ENCODE measurements around the gene YIF1A. TPM values are rescaled to one million over a fixed set of nuclear protein-coding genes. Genes with fewer than 3 reads are reported as not detected.

YIF1A gene
- polyA plus RNA-seq, 1 donor = 102 TPM

DNA sequence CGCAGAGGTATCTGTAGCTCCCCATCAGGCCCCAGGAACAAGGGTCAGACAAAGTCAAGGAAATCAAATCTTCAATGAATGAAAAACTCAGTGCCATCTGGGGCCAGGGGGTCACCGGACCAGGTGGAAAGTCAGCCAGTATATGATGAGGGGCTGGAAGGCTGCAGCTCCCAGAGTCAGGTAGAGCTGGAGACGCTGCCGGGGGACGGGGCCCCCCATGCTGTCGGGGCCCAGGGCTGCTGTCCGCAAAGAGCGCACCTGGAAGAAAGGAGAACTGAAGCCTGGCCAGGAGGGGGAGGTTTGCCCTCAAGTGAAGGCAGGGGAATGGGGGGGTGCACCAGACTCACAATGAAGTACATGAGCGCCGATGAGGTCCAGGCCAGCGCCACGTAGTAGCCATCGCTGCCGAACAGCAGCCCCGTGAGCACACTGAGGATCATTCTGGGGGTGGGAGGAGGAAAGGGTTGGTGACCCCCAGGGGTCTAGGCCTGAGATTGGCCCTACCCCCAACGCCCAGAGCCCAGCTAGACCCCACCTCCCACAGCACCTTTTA is 4.3 kb downstream of the YIF1A start:
- Histone ChIP-seq H3K27ac (ENCODE audit: low read length) (no peak overlapping the region), H3K27me3 (ENCODE audit: control insufficient read depth, insufficient read depth, low read length) (no peaks in the 10 kb centered on the region), H3K4me3 (ENCODE audit: low read length) (no peak overlapping the region), H3K36me3 (ENCODE audit: control insufficient read depth, insufficient read depth, low read length) (peaks cover 44% of the 10 kb centered on the region), H3K9me3 (ENCODE audit: control insufficient read depth, low read depth, low read length) (no peaks in the 10 kb centered on the region), H3K4me1 (ENCODE audit: control insufficient read depth, insufficient read depth, low read length) (peaks cover 18% of the 10 kb centered on the region)
- no peak for DNase-seq
- no CpG with 5 or more reads among the region's 16 CpGs for WGBS (ENCODE audit: insufficient coverage, low lambda C conversion rate)

DNA sequence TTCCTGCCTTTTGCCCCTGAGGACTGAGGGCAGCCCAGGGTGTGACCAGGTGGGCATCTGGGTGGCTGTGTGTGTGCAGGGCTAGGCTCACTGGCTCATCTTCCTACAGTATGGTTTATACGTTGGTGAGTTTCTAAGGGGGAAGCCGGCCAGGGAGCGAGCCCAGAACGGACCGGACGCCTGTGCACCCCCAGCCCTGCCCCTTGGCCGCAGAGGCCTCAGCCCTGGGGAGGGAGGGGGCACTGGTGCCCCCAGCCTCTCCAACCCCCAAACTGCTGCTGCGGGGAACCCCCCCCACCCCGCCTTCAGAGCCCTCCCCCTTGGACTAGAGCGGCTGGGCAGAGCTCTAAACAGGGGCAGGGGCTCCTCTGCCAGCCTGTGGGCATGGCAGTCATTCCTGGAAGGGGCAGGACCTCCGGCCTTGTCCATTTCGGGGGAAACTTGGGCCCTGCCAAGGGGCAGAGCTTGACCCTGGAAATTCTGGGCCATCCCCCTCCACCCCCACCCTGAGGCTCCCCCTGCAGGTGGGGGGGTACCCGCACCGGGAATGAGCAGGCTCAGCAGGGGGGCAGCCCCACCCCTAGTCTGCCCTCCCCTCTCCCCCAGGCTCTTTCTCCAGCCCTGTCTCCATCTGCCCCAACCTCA is 5.4 kb downstream of the YIF1A start:
- no CpG with 5 or more reads among the region's 14 CpGs for WGBS (ENCODE audit: insufficient coverage, low lambda C conversion rate)
- H3K9me3 ChIP-seq (ENCODE audit: control insufficient read depth, low read depth, low read length) = no peaks in the 10 kb centered on the region
- H3K4me3 ChIP-seq (ENCODE audit: low read length) = no peak overlapping the region
- peaks cover 18% of the 10 kb centered on the region for H3K4me1 ChIP-seq (ENCODE audit: control insufficient read depth, insufficient read depth, low read length)
- peaks cover 44% of the 10 kb centered on the region for H3K36me3 ChIP-seq (ENCODE audit: control insufficient read depth, insufficient read depth, low read length)
- H3K27ac ChIP-seq (ENCODE audit: low read length) = no peak overlapping the region
- DNase-seq = no peak
- peaks cover 6% of the 10 kb centered on the region for H3K27me3 ChIP-seq (ENCODE audit: control insufficient read depth, insufficient read depth, low read length)

DNA sequence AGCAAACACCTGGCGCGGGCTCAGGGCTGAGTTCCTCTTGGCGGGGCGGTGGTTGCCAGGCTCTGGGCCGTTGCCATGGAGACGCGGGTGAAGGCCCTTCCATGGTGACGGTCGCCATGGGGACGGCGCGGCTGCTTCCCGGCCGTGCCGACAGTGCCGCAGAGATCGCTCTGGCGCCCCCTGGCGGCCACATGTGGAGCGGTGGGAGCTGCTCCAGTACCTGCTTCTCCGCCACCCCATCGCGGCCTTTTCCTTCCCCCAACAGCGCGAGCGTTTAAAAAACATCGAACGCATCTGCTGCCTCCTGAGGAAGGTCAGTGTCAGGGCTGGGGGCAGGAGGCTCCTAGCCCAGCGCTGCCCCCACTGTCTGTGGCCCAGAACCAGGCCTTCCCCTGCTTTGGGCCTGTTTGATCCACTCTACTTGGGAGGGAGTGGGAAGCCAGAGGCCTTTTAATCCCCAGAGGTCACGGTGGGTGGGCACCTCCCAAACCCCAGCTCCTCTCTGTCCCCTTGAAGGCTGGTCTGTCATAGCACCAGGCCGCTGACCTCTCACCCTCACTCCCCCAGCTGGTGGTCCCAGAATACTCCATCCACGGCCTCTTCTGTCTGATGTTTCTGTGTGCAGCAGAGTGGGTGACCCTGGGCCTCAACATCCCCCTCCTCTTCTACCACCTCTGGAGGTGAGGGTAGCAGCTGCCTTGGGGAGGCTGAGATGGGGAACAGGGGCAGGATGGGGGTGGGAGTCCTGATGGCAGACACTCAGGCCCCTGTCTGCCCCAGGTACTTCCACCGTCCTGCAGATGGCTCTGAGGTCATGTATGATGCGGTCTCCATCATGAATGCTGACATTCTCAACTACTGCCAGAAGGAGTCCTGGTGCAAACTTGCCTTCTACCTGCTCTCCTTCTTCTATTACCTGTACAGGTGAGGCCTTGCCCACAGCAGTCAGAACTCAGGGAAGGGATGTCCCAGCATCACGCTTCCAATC is 6.2 kb downstream of the YIF1A start:
- no peak overlapping the region for H3K4me3 ChIP-seq (ENCODE audit: low read length)
- DNase-seq = peak; percentile 96 to 98
- peaks cover 8% of the 10 kb centered on the region for H3K27me3 ChIP-seq (ENCODE audit: control insufficient read depth, insufficient read depth, low read length)
- peaks cover 15% of the 10 kb centered on the region for H3K4me1 ChIP-seq (ENCODE audit: control insufficient read depth, insufficient read depth, low read length)
- H3K9me3 ChIP-seq (ENCODE audit: control insufficient read depth, low read depth, low read length) = no peaks in the 10 kb centered on the region
- no CpG with 5 or more reads among the region's 35 CpGs for WGBS (ENCODE audit: insufficient coverage, low lambda C conversion rate)
- H3K36me3 ChIP-seq (ENCODE audit: control insufficient read depth, insufficient read depth, low read length) = peaks cover 43% of the 10 kb centered on the region
- H3K27ac ChIP-seq (ENCODE audit: low read length) = no peak overlapping the region

DNA sequence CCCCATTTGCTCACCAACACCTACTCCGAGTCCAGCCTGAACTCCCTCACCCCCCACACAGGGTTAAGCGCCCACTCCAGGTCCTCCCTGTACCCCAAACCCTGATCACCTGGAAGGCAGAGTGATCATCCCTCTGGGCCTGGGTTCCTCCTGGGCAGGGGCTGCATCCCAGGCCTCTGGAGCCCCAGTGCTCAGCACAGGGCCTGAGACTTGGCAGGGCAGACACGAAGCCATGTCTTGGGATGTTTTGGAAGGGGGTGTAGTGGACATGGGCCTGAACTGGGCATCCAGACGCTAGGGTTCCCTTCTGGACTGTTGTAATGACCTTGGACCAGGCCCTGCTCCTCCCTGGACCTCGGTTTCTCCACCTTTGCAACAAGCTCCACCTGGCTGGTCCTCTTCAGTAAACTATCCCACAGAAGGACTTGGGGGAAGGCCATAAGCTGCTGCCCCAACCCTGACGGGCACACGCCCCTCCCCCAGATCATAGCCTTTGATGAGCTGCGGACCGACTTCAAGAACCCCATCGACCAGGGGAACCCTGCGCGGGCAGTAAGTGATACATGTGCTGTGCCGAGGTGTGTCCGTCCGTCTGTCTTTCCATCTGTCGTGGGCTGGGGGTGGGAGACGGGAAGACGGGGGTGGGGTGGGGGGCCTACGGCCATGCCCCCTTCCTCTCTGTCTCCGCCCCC is 7.0 kb downstream of the YIF1A start:
- Histone ChIP-seq H3K9me3 (ENCODE audit: control insufficient read depth, low read depth, low read length) (no peaks in the 10 kb centered on the region), H3K27ac (ENCODE audit: low read length) (no peak overlapping the region), H3K4me3 (ENCODE audit: low read length) (no peak overlapping the region), H3K27me3 (ENCODE audit: control insufficient read depth, insufficient read depth, low read length) (peaks cover 8% of the 10 kb centered on the region), H3K36me3 (ENCODE audit: control insufficient read depth, insufficient read depth, low read length) (peaks cover 35% of the 10 kb centered on the region), H3K4me1 (ENCODE audit: control insufficient read depth, insufficient read depth, low read length) (peaks cover 13% of the 10 kb centered on the region)
- DNase-seq = no peak
- 80% methylated on average over 1 of the region's 20 CpGs for WGBS (ENCODE audit: insufficient coverage, low lambda C conversion rate)

DNA sequence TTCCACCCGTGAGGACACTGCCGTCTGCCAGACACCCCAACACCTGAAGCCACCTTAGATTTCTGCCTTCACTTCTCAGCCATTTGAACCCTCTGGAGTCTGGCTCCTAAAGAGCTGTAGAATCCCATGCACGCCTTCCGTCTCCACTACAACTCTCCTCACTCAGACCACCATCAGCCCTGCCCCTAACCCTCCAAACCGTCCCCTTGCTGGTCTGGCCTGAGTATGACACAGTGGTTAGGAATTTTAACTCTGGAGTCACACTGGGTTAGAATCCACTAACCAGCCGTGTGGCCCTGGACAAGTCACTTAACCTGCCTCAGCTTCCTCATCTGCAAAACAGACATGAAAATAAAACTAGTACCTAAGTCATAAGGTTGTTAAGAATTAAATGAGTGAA is 7.9 kb downstream of the YIF1A start:
- Histone ChIP-seq H3K27me3 (ENCODE audit: control insufficient read depth, insufficient read depth, low read length) (peaks cover 8% of the 10 kb centered on the region), H3K4me1 (ENCODE audit: control insufficient read depth, insufficient read depth, low read length) (peaks cover 10% of the 10 kb centered on the region)
- no CpG with 5 or more reads among the region's 6 CpGs for WGBS (ENCODE audit: insufficient coverage, low lambda C conversion rate)

DNA sequence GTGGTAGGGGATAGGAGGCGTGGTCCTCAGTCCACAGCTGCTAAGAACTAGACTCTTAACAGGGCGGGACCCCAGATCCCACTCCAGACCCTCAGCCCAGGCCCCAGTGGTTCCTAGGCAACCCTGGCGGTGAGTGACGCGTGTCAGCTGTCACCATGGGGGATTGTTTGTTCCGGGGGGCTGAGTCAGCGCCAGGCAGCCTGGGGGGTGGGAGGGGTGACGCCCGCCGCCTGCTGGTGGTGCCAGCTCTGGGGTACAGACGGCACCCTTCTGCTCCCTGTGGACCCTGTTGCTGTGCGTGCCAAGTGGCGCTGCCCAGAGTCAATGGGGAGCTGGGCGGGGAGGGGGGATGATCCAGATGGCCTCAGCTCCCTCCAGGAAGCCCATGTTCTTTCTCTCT is 8.5 kb downstream of the YIF1A start:
- peaks cover 8% of the 10 kb centered on the region for H3K27me3 ChIP-seq (ENCODE audit: control insufficient read depth, insufficient read depth, low read length)
- no peak for DNase-seq

More for the DNA sequence above, 7.9 kb downstream of the YIF1A start:
- Histone ChIP-seq H3K4me3 (ENCODE audit: low read length) (no peak overlapping the region), H3K36me3 (ENCODE audit: control insufficient read depth, insufficient read depth, low read length) (peaks cover 36% of the 10 kb centered on the region), H3K27ac (ENCODE audit: low read length) (no peak overlapping the region), H3K9me3 (ENCODE audit: control insufficient read depth, low read depth, low read length) (no peaks in the 10 kb centered on the region)
- DNase-seq = no peak

DNA sequence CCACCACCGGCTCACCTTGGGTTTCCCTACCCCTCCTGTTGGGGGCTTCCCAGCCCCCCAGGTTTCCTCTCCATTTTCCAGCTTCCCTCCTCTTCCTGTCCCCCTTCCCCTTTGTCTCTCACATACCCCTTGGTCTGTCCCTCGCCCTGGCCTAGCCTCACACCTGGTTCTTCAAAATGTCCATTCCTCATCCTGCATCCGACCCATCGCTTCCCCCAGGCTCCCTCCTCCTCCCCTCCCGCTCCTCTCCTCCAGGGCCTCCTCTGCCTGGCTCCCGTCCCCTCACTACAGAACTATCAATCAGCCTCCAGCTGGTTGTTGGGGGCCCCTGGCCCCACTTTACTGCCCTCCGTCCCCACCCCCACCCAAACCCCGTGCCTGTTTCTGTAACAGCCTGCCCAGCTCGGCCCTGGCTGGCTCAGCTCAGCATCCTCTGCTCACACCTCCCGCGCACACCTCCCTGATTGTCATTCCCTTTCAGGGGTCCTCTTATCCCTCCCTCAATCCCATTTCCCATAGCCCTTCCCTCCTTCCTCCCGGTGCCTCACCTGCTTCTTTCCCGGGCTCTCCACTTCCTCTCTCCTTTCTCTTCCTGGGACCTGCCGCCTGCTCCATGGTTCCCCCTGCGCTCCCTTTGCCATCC is 9.7 kb downstream of the YIF1A start:
- H3K27ac ChIP-seq (ENCODE audit: low read length) = no peak overlapping the region
- no peak for DNase-seq
- H3K4me3 ChIP-seq (ENCODE audit: low read length) = peak overlapping the region; percentile 7
- peaks cover 35% of the 10 kb centered on the region for H3K36me3 ChIP-seq (ENCODE audit: control insufficient read depth, insufficient read depth, low read length)
- H3K9me3 ChIP-seq (ENCODE audit: control insufficient read depth, low read depth, low read length) = no peaks in the 10 kb centered on the region
- H3K27me3 ChIP-seq (ENCODE audit: control insufficient read depth, insufficient read depth, low read length) = peaks cover 8% of the 10 kb centered on the region
- 74% methylated on average over 2 of the region's 15 CpGs for WGBS (ENCODE audit: insufficient coverage, low lambda C conversion rate)
- H3K4me1 ChIP-seq (ENCODE audit: control insufficient read depth, insufficient read depth, low read length) = peaks cover 10% of the 10 kb centered on the region

More for the DNA sequence above, 8.5 kb downstream of the YIF1A start:
- WGBS (ENCODE audit: insufficient coverage, low lambda C conversion rate) = no CpG with 5 or more reads among the region's 14 CpGs
- no peak overlapping the region for H3K4me3 ChIP-seq (ENCODE audit: low read length)
- peaks cover 36% of the 10 kb centered on the region for H3K36me3 ChIP-seq (ENCODE audit: control insufficient read depth, insufficient read depth, low read length)
- peaks cover 10% of the 10 kb centered on the region for H3K4me1 ChIP-seq (ENCODE audit: control insufficient read depth, insufficient read depth, low read length)
- no peak overlapping the region for H3K27ac ChIP-seq (ENCODE audit: low read length)
- H3K9me3 ChIP-seq (ENCODE audit: control insufficient read depth, low read depth, low read length) = no peaks in the 10 kb centered on the region

DNA sequence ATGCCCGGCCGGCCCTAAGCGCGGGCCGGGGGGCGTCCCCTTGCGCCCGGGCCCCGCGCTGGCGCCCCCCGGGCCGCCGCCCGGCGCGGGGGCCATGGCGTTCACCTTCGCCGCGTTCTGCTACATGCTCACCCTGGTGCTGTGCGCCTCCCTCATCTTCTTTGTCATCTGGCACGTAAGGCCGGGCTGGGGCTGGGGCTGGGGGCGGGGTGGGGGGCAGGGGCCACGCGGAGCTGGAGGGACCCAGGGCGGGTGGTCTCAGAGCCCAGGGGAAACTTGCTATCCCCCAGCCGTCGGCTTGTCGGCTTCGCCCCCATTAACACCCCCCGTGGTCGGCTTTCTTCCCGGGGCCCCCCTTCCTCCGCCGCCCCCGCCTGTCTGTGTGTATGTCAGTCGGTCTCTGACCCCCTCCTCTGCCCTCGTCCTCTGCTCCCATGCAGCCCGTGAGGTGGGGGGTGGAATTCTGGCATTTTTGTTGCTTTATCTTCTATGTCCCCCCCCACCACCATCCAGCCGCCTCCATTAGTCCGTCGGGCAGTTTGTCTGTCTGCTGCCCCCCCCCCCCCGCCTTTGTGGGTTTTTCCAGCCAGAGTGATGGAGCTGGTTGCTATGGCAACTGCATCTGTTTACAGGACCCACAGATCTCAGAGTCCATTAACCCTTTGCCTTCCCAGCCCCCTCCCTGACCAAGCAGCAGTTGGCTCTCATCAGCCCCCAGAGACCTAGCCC is 10.4 kb downstream of the YIF1A start:
- Histone ChIP-seq H3K4me3 (ENCODE audit: low read length) (peak overlapping the region; percentile 9), H3K36me3 (ENCODE audit: control insufficient read depth, insufficient read depth, low read length) (peaks cover 36% of the 10 kb centered on the region), H3K27ac (ENCODE audit: low read length) (no peak overlapping the region), H3K9me3 (ENCODE audit: control insufficient read depth, low read depth, low read length) (no peaks in the 10 kb centered on the region), H3K27me3 (ENCODE audit: control insufficient read depth, insufficient read depth, low read length) (peaks cover 8% of the 10 kb centered on the region), H3K4me1 (ENCODE audit: control insufficient read depth, insufficient read depth, low read length) (peaks cover 10% of the 10 kb centered on the region)
- no peak for DNase-seq
- no CpG with 5 or more reads among the region's 45 CpGs for WGBS (ENCODE audit: insufficient coverage, low lambda C conversion rate)

DNA sequence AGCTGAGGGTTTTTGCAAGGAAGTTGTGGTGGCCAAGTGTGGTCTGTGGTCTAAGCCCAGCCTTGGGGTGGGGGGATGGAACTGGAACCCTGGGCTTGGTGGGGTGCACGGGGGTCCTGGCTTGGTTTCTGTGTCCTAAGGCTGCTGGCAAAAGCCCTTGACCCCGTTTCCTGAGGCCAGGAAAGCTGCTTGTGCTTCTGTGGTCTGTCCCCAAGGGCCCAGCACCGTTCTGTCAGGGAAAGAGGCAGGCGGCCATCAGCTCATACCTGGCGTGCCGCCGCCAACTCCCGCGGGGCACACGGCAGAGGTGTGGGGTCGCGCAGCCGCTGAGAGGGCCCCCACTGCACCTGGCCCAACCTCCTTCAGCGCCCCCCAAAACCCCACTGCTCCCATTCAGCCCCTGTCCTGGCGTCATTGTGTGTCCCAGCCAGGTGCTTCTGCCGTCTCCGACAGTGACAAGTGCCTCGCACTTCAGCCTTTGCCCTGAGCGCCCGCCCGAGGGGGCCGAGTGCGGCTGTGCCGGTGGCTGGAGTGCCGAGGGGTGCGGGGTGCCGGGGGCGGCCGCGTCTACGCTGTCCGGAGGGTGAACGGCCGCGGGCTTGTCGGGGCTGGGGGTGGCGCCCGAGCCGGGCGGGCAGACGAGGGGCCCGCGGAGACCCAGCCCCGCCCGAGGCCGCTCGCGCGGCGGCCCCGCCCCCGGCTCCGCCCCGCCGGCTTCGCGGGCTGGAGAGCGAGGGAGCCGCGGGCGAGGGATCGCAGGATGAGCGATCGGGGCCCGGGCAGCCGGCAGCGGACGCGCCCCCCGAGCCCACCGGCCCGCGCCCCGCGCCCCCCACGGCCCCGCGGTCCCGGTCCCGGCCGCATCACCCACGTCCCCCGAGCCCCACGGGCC is 11.2 kb downstream of the YIF1A start, which contains the start of gene CNIH2:
Gene CNIH2, plus strand, starts transcription at position 705 of the 892 bp plus-strand sequence. CDS start 282 bp downstream, outside the sequence.
- DNase-seq = peak; percentile 58 to 84
- peaks cover 38% of the 10 kb centered on the region for H3K36me3 ChIP-seq (ENCODE audit: control insufficient read depth, insufficient read depth, low read length)
- peak within 1 kb of the TSS; percentile 56 for H3K27ac ChIP-seq (ENCODE audit: low read length)
- no CpG with 5 or more reads among the region's 84 CpGs for whole genome bisulfite sequencing (ENCODE audit: insufficient coverage, low lambda C conversion rate)
- peaks cover 8% of the 10 kb centered on the region for H3K27me3 ChIP-seq (ENCODE audit: control insufficient read depth, insufficient read depth, low read length)
- peak within 1 kb of the TSS; percentile 22 for H3K4me3 ChIP-seq (ENCODE audit: low read length)
- no peaks in the 10 kb centered on the region for H3K9me3 ChIP-seq (ENCODE audit: control insufficient read depth, low read depth, low read length)
- H3K4me1 ChIP-seq (ENCODE audit: control insufficient read depth, insufficient read depth, low read length) = peaks cover 10% of the 10 kb centered on the region

All from large intestine (tissue), 3 donors.